GM19455 (cell line): ENCODE data around the gene VPS9D1.
"Not testable (repeated sequence)": the region's sequence is repeated elsewhere in the genome, so short reads cannot be mapped to it uniquely, and the experiment has no call there.

Experiments
- ATAC-seq: cut with Tn5 transposase; IDR thresholded peaks from one replicate; pipeline ENCODE4 v1.9.1; 2021; ENCODE audit not compliant: unreplicated experiment

The VPS9D1 gene

DNA sequence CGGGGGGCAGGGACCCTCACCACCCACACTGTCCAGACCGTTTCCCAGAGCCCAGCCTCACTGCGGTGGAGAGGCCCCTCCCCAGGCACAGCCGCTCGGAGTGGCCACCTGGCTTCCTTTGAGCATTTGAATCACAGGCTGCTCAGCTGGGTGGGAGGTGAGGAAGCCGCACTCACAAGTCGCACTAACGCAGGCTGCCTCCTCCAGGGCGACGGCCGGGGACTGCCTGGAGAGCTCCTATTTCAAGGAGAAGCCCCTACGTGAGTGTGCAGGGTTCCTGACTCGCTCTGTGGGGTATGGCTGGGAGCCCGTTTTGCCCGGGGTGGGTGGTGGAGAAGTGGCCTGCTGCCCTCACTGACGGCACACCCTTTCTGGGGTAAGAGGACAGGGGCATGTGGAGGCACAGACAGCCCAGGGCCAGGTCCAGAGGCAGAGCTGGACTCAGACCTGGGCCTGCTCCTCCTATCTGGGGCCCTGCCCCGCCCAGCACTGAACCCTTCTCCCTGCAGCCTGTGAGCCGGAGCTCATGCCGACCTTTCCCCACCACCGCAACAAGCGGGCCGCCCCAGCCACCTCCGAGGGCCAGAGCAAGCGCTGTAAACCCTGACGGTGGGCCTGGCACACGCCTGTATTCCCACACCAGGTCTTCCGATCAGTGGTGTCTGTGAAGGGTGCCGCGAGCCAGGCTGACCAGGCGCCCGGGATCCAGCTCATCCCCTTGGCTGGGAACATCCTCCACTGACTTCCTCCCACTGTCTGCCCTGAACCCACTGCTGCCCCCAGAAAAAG lies 25.4 kb downstream of the VPS9D1 start:
- no peak for ATAC-seq

DNA sequence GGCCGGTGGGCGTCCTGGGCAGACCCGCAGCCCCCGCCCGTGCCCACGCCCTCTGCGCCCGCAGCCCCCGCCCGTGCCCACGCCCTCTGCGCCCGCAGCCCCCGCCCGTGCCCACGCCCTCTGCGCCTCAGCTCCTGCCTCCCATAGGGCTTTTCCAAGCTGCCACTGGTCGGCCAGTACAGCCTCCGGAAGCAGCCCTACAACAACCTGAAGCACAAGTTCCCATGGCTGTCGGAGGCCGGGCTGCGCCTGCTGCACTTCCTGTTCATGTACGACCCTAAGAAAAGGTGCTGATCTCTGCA lies 26.0 kb downstream of the VPS9D1 start:
- ATAC-seq = not testable (repeated sequence)

GRCh38 chr16:89693931-89694783 lies 26.5 kb downstream of the VPS9D1 start:
- no peak for ATAC-seq

- ATAC-seq = no peak
Observed at GRCh38 chr16:89693289-89693731, 27.4 kb downstream of the VPS9D1 start.

DNA sequence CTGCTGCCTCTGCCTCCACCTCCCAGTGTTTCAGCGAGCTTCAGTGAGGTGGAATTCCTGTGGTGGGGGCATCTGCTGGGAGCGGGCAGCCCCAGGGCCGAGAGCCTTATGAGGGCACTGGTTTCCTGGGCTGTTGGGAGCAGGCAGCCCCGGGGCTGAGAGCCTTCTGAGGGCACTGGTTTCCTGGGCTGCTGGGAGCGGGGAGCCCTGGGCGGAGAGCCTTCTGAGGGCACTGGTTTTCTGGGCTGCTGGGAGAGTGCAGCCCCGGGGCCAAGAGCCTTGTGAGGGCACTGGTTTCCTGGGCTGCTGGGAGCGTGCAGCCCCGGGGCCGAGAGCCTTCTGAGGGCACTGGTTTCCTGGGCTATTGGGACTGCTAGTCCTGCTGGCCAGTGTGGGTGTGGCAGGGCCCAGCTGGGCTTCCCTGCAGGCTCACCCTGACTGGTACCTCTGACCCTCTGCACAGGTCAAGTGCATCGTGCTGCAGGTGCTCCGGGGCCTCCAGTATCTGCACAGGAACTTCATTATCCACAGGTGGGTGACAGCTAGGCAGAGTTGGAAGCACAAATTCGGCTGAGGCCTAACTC lies 28.6 kb downstream of the VPS9D1 start:
- no peak for ATAC-seq

DNA sequence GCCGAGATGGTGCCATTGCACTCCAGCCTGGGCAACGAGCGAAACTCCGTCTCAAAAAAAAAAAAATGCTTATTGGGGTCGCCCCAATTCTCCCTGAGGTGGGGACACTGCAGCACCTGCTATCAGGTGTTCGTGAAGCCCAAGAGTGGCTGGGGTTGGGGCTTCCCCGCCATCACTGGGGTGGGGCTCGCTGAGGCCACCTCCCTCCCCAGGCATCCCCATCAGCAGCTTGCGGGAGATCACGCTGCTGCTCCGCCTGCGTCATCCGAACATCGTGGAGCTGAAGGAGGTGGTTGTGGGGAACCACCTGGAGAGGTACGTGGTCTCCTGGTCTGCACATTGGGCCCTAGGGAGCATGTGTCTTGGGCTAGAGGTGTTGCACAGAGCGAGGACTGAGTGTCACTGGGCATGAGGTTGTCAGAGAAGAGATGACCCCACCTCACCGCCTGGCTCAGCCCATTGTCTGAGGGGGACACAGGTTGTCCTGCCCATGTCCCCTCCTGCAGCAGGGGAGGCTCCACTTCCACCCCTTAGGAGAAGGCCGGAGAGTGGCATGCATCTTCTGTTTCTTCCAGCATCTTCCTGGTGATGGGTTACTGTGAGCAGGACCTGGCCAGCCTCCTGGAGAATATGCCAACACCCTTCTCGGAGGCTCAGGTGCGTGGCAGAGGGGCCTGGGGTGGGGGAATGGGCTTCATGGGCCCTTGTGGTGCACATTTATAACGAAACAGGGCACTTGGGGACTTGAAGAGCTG lies 29.3 kb downstream of the VPS9D1 start:
- ATAC-seq = no peak

GRCh38 chr16:89690392-89690901 lies 30.3 kb downstream of the VPS9D1 start:
- no peak for ATAC-seq

DNA sequence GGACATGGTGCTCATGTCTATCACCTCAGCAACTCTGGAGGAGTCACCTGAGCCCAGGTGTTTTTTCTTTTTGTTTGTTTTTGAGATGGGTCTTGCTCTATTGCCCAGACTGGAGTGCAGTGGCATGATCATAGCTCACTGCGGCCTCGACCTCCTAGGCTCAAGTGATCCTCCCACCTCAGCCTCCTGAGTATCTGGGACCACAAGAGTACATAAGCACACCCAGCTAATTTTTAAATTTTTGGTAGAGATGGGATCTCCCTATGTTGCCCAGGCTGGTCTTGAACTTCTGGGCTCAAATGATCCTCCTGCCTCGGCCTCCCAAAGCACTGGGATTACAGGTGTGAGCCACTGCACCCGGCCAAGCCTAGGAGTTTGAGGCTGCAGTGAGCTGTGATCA lies 31.1 kb downstream of the VPS9D1 start:
- ATAC-seq = not testable (repeated sequence)

DNA sequence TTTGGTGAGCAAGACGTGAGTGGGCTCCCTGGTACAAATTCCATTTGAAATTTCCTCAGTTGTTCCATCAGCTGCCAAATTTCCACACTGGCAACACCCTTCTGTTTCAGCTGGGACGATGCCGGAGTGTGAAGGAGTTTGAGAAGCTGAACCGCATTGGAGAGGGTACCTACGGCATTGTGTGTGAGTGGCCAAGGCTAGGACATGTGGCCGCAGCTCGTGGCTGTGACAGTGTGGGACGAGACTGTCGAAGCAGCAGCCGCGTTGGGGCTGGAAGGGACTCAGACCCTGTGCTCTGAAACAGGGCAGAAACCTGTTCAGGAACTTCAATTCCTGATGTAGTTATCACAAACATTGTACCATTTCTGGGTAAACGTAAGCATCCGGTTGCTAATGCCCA lies 31.6 kb downstream of the VPS9D1 start:
- ATAC-seq = no peak

DNA sequence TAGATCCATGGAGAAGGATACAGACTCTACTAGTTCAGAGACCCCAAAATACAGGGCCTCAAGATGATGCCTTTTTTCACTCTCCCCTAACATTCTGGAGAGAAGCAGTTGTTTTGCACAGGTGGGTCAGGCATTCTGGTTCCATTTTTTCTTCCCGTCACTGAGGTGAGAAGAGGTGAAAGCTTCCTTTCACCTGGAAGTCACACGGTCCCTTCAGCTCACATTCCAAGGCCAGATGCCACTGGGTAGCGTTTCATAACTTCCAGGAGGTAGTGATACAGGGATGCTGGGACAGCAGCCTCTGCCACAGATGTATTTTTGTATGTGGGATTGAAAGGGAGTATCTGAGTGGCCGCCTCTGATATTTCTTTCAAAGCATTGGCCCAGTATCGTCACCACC lies 32.3 kb downstream of the VPS9D1 start:
- ATAC-seq = no peak

DNA sequence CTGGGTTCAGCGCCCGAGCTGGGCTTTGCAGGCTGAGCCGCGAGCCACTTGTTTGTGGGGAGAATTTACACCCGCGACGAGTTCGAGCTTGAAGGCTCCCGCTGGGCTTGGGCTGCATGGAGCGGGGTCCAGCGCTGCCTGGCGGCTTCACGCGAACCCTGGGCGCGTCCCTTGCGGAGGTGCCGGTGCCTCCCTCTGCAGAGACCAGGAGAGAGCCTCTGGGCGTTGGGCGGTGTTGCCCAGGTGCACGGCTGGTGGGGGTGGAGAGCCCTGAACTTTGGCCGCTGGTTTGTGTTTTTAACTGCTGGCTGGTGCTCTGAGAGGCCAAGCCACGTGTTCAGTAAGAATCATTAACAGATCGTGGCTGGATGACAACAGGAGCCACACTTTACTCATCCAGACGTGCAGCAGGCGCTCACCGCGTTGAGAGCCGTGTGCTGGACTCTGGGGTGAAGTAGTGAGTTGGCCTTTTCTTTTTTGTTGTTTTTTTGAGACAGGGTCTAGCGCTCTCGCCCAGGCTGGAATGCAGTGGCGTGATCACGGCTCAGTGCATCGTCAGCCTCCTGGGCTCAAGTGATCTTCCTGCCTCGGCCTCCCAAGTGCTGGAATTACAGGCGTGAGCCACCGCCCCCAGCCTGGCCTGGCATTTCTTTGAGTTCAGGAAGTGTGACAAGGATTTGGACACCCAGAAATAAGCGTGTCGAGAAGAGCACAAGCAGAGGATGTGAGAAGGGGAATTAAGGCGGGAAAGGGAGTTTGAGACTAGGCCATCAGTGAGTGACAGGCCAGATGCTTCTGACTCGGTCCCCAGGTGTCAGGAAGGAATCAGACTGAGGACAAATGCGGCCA lies 33.4 kb downstream of the VPS9D1 start:
- ATAC-seq = peak; percentile 9

DNA sequence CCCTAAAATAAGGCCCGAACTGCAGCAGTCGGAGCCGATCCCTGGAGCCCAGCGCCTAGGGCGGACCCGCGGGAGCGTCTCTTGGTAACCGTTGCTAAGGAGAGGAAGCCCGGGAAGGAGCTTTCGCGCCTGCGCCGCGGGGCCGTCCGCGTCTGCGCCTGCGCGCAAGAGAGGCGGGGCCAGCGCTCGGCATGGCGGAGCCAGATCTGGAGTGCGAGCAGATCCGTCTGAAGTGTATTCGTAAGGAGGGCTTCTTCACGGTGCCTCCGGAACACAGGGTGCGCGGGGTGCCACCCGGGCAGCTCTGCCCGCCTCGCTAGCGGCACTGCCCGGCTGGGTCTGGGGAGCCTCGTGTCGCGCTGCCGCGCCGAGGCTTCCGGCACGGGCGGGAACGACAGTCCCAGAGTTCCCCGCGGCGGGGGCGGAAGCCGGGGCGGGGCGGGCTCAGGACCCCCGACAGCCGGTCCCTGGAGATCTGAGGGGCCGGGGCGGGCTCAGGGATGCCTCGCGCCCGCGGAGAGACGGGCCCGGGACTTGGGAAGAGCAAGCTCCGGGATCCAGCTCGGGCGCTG lies 34.1 kb downstream of the VPS9D1 start, which contains the start of gene CDK10:
Gene CDK10, plus strand, starts transcription at position 170 of the 572 bp plus-strand sequence. Its CDS starts 22 bp downstream, at position 192.
- ATAC-seq = peak; percentile 75

DNA sequence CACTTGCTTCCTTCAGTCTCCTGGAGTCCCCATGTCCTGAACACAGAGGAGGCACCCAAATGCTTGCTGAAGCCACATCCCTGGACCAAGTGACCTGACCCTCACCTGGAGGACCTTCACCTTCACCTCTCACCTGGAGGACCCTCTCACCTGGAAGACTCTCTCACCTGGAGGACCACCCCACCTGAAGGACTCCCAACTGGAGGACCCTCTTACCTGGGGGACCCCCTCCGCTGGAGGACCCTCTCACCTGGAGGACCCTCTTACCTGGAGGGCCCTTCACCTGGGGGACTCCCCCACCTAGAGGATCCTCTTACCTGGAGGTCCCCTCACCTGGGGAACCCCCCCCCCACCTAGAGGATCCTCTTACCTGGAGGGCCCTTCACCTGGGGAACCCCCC lies 34.8 kb downstream of the VPS9D1 start:
- ATAC-seq = no peak

GRCh38 chr16:89678258-89678657 lies 42.4 kb downstream of the VPS9D1 start:
- ATAC-seq = no peak

DNA sequence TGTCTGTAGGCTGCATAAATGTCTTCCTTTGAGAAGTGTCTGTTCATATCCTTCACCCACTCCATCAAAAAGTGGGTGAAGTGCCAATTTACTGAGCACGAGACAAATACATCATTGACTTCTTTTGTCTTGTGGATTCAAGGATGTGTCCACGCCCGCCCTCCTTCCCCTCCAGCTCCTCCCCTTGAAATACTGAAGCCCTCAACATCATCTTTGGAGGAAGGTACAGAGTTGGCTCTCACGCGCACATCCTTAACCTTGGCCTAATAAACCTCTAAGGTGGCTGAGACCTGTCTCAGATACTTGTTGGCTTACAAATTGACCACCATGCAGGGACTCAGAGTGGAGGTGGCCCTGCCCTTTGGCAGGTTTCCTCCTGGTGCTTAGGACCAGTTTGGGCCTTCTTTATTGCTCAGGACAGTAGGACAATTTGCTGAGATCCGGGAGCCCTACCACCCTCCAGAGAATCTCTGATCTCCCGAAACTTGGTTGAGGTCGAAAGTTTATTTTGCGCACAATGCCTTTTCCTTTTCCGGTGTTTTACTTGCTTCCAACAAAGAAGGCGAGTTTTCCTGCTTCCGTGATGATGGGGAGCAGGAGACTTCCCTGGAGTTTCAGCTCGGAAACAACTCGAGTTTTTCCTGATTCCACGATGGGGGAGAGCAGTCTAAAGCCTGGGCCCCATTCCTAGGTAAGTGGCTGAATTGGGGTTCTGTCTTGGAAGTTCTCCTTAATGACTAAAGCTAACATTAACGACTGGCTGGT lies 48.3 kb downstream of the VPS9D1 start:
- no peak for ATAC-seq

GRCh38 chr16:89671565-89671964 lies 49.1 kb downstream of the VPS9D1 start:
- ATAC-seq = not testable (repeated sequence)

- ATAC-seq = no peak
Observed at GRCh38 chr16:89670496-89671431, 49.9 kb downstream of the VPS9D1 start.

DNA sequence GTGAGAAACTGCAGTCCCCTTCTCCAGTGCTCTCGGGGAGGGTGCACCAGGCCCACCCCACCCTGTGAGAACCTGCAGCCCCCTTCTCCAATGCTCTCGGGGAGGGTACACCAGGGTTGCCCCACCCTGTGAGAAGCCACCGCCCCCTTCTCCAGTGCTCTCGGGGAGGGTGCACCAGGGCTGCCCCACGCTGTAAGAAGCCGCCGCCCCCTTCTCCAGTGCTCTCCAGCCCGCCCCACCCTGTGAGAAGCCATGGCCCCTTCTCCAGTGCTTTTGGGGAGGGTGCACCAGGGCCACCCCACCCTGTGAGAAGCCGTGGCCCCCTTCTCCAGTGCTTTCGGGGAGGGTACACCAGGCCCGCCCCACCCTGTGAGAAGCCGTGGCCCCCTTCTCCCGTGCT lies 50.9 kb downstream of the VPS9D1 start:
- ATAC-seq = no peak
